AG09319 (cell line): ENCODE data around the gene ZNF527.
"Not testable (repeated sequence)": the region's sequence is repeated elsewhere in the genome, so short reads cannot be mapped to it uniquely, and the experiment has no call there.

Experiments
- DNase-seq: peaks from one replicate; pipeline ENCODE4 v3.0.0-alpha.2; 2010; ENCODE audit warnings: low read depth; ENCODE audit errors: extremely low read depth
- TF ChIP-seq, protein P1 (sequence below): IDR thresholded peaks from 2 replicates; pipeline ENCODE4 v1.5.1; 2011; ENCODE audit warnings: low read depth, mild to moderate bottlenecking, inconsistent platforms, low read length, moderate library complexity

Gene ZNF527

GRCh38 chr19:37403403-37403802 lies 32.5 kb downstream of the ZNF527 start:
- no peak for DNase-seq
- TF ChIP-seq, protein P1, sequence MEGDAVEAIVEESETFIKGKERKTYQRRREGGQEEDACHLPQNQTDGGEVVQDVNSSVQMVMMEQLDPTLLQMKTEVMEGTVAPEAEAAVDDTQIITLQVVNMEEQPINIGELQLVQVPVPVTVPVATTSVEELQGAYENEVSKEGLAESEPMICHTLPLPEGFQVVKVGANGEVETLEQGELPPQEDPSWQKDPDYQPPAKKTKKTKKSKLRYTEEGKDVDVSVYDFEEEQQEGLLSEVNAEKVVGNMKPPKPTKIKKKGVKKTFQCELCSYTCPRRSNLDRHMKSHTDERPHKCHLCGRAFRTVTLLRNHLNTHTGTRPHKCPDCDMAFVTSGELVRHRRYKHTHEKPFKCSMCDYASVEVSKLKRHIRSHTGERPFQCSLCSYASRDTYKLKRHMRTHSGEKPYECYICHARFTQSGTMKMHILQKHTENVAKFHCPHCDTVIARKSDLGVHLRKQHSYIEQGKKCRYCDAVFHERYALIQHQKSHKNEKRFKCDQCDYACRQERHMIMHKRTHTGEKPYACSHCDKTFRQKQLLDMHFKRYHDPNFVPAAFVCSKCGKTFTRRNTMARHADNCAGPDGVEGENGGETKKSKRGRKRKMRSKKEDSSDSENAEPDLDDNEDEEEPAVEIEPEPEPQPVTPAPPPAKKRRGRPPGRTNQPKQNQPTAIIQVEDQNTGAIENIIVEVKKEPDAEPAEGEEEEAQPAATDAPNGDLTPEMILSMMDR = no peak

GRCh38 chr19:37406140-37406846 lies 35.4 kb downstream of the ZNF527 start:
- DNase-seq = not testable (repeated sequence)

DNA sequence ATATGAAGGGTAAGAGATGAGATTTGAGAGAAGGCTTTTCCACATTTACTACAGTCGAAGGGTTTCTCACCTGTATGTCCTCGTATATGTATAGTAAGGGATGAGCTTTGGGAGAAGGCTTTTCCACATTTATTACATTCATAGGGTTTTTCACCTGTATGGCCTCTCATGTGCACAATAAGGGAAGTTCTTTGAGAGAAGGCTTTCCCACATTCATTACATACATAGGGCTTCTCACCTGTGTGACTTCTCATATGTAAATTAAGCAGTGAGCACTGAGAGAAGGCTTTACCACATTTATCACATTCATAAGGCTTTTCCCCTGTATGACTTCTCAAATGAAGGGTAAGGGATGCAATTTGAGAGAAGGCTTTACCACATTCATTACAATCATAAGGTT lies 41.8 kb downstream of the ZNF527 start:
- TF ChIP-seq, protein P1 = no peak
- no peak for DNase-seq

- no peak for DNase-seq
- TF ChIP-seq, protein P1 = no peak
These were observed 42.6 kb downstream of the ZNF527 start for GRCh38 chr19:37413313-37414084.
